ENCODE data around the gene INSM1.
"Not testable (repeated sequence)": the region's sequence is repeated elsewhere in the genome, so short reads cannot be mapped to it uniquely, and the experiment has no call there.

INSM1 gene

GRCh38 chr20:20341371-20341770, 26.5 kb upstream of the INSM1 start:
- DNase-seq (ENCODE audit: low read depth) = no peak
- no peak overlapping the region for H3K4me3 ChIP-seq (ENCODE audit: low read depth, low read length)
- in situ Hi-C loops (cut with HindIII; ENCODE audit: low sequenced_read_pairs) = no loop called here
- TF ChIP-seq, protein P1, sequence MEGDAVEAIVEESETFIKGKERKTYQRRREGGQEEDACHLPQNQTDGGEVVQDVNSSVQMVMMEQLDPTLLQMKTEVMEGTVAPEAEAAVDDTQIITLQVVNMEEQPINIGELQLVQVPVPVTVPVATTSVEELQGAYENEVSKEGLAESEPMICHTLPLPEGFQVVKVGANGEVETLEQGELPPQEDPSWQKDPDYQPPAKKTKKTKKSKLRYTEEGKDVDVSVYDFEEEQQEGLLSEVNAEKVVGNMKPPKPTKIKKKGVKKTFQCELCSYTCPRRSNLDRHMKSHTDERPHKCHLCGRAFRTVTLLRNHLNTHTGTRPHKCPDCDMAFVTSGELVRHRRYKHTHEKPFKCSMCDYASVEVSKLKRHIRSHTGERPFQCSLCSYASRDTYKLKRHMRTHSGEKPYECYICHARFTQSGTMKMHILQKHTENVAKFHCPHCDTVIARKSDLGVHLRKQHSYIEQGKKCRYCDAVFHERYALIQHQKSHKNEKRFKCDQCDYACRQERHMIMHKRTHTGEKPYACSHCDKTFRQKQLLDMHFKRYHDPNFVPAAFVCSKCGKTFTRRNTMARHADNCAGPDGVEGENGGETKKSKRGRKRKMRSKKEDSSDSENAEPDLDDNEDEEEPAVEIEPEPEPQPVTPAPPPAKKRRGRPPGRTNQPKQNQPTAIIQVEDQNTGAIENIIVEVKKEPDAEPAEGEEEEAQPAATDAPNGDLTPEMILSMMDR (IDR thresholded peaks at IDR 0.05; ENCODE audit: low read depth, low read length, missing control alignments) = no peak

DNA sequence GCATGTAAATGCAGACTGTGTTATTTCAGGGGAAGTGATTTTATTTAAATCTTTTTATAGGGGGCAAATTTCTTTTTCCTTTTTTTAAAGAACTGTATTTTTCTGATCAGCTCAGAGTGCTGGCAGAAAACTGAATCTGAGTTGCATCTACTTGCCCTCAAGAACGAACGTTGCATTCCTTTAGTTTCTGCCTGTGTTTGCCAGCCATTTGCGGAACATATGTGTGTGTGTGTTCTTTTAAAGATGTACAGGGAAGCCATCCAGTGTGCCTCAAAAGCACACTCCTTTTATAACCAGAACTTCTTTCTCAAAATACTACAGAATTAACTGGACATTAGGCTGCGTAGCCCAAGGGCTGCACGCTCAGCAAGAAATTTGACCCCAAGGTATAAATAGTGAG, 25.8 kb upstream of the INSM1 start:
- no peak for DNase-seq (ENCODE audit: low read depth)
- in situ Hi-C loops (cut with HindIII; ENCODE audit: low sequenced_read_pairs) = no loop called here
- H3K4me3 ChIP-seq (ENCODE audit: low read depth, low read length) = no peak overlapping the region
- TF ChIP-seq, protein P1 (IDR thresholded peaks at IDR 0.05; ENCODE audit: low read depth, low read length, missing control alignments) = no peak

GRCh38 chr20:20343932-20344331, 24.0 kb upstream of the INSM1 start:
- DNase-seq (ENCODE audit: low read depth) = no peak
- in situ Hi-C loops (cut with HindIII; ENCODE audit: low sequenced_read_pairs) = no loop called here
- no peak overlapping the region for H3K4me3 ChIP-seq (ENCODE audit: low read depth, low read length)
- TF ChIP-seq, protein P1 (IDR thresholded peaks at IDR 0.05; ENCODE audit: low read depth, low read length, missing control alignments) = no peak

DNA sequence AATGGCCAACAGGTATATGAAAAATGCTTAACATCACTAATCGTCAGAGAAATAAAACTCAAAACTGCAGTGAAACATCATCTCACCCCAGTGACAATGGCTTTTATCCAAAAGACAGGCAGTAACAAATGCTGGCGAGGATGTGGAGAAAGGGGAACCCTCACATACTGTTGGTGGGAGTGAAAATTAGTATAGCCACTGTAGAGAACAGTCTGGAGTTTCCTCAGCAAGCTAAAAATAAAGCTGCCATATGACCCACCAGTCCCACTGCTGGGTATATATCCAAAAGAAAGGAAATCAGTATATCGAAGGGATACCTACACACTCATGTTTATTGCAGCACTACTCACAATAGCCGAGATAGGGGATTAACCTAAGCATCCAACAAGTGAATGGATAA, 23.4 kb upstream of the INSM1 start:
- no peak for DNase-seq (ENCODE audit: low read depth)
- H3K4me3 ChIP-seq (ENCODE audit: low read depth, low read length) = no peak overlapping the region
- in situ Hi-C loops (cut with HindIII; ENCODE audit: low sequenced_read_pairs) = no loop called here
- TF ChIP-seq, protein P1 (IDR thresholded peaks at IDR 0.05; ENCODE audit: low read depth, low read length, missing control alignments) = no peak

- in situ Hi-C loops (cut with HindIII; ENCODE audit: low sequenced_read_pairs) = loop anchor here (25.0 kb wide), 1 partner anchor 209 kb away; no protein-coding TSS in a partner anchor
Observed at GRCh38 chr20:20353576-20353975, 14.3 kb upstream of the INSM1 start.

GRCh38 chr20:20355503-20355902, 12.4 kb upstream of the INSM1 start:
- H3K4me3 ChIP-seq (ENCODE audit: low read depth, low read length) = not testable (repeated sequence)
- in situ Hi-C loops (cut with HindIII; ENCODE audit: low sequenced_read_pairs) = loop anchor here (25.0 kb wide), 1 partner anchor 207 kb away; no protein-coding TSS in a partner anchor

More at GRCh38 chr20:20353576-20353975, 14.3 kb upstream of the INSM1 start:
- no peak overlapping the region for H3K4me3 ChIP-seq (ENCODE audit: low read depth, low read length)
- TF ChIP-seq, protein P1 (IDR thresholded peaks at IDR 0.05; ENCODE audit: low read depth, low read length, missing control alignments) = no peak
- no peak for DNase-seq (ENCODE audit: low read depth)

GRCh38 chr20:20358801-20359200, 9.1 kb upstream of the INSM1 start:
- DNase-seq (ENCODE audit: low read depth) = no peak
- in situ Hi-C loops (cut with HindIII; ENCODE audit: low sequenced_read_pairs) = loop anchor here (25.0 kb wide), 1 partner anchor 204 kb away; no protein-coding TSS in a partner anchor
- TF ChIP-seq, protein P1 (IDR thresholded peaks at IDR 0.05; ENCODE audit: low read depth, low read length, missing control alignments) = no peak
- H3K4me3 ChIP-seq (ENCODE audit: low read depth, low read length) = no peak overlapping the region

More at GRCh38 chr20:20355503-20355902, 12.4 kb upstream of the INSM1 start:
- not testable (repeated sequence) for DNase-seq (ENCODE audit: low read depth)
